PC-3 (cell line): ENCODE results near the gene PPP1R3G. TPM values are rescaled to one million over a fixed set of nuclear protein-coding genes. Genes with fewer than 3 reads are reported as not detected.
A peak's percentile ranks its signal among the peaks of the same experiment; 100 is the strongest.

Source experiments
- ATAC-seq: fragments of 200-7000 bp; cut with Tn5 transposase; 2 replicates; pipeline ENCODE4 v1.9.1; 2020; ENCODE audit warnings: mild to moderate bottlenecking, moderate library complexity
- BruUV-seq: library from RNA; stranded (reverse); fragments of 400-500 nt; replicated peaks from 2 replicates; lab custom pipeline; 2021; lab: Mats Ljungman, UMichigan
- CTCF ChIA-PET: fragments of 300-600 bp; sonication (Branson Sonifier 250); formaldehyde crosslinking; loops from one replicate; lab custom pipeline; 2022; ENCODE audit warnings: antibody characterized with exemption; lab: Charles Lee
- POLR2A ChIA-PET: fragments of 300-600 bp; sonication (Branson Sonifier 250); formaldehyde crosslinking; loops from one replicate; lab custom pipeline; 2022; ENCODE audit warnings: antibody characterized with exemption; ENCODE audit not compliant: unreplicated experiment; lab: Charles Lee
- DNase-seq: peaks from one replicate; pipeline ENCODE4 v3.0.0-alpha.2; 2015
- H2AFZ ChIP-seq: fragments of 300-600 bp; sonication (generic); 2 replicates; pipeline ENCODE4 v1.6.0; 2016; ENCODE audit warnings: antibody characterized with exemption, low read length
- H3F3A ChIP-seq: fragments of 300-600 bp; sonication (generic); one replicate; pipeline ENCODE4 v1.6.0; 2017; ENCODE audit warnings: antibody characterized with exemption, low read length, control low read depth, mild to moderate bottlenecking; ENCODE audit not compliant: unreplicated experiment
- H3K27ac ChIP-seq: fragments of 300-600 bp; sonication (generic); 2 replicates; pipeline ENCODE4 v1.5.1; 2016; ENCODE audit warnings: mild to moderate bottlenecking, low read length
- H3K27me3 ChIP-seq: fragments of 300-600 bp; sonication (generic); 2 replicates; pipeline ENCODE4 v1.6.1; 2016; ENCODE audit warnings: low read length, mixed read lengths
- H3K36me3 ChIP-seq: fragments of 300-600 bp; sonication (generic); 2 replicates; pipeline ENCODE4 v1.6.1; 2016; ENCODE audit warnings: low read depth, mixed run types, low read length, mixed read lengths
- H3K4me1 ChIP-seq: fragments of 300-600 bp; sonication (generic); 2 replicates; pipeline ENCODE4 v1.5.1; 2016; ENCODE audit warnings: low read length; ENCODE audit not compliant: insufficient read depth
- H3K4me2 ChIP-seq: fragments of 300-600 bp; sonication (generic); 2 replicates; pipeline ENCODE4 v1.6.0; 2016; ENCODE audit warnings: low read length
- H3K4me3 ChIP-seq: fragments of 300-600 bp; sonication (generic); 2 replicates; pipeline ENCODE4 v1.5.1; 2016; ENCODE audit warnings: mild to moderate bottlenecking, low read length, mixed read lengths
- H3K79me2 ChIP-seq: fragments of 300-600 bp; sonication (generic); 2 replicates; pipeline ENCODE4 v1.6.1; 2017; ENCODE audit warnings: low read length, mixed read lengths
- H3K9ac ChIP-seq: fragments of 300-600 bp; sonication (generic); 2 replicates; pipeline ENCODE4 v1.6.0; 2016; ENCODE audit warnings: mild to moderate bottlenecking, low read length
- H3K9me2 ChIP-seq: fragments of 300-600 bp; sonication (generic); replicated peaks from 2 replicates; pipeline ENCODE4 v1.6.1; 2016; ENCODE audit warnings: mixed run types, low read length, mixed read lengths
- H3K9me3 ChIP-seq: fragments of 300-600 bp; sonication (generic); 2 replicates; pipeline ENCODE4 v1.6.1; 2016; ENCODE audit warnings: low read length, mixed read lengths
- H4K20me1 ChIP-seq: fragments of 300-600 bp; sonication (generic); 2 replicates; pipeline ENCODE4 v1.6.1; 2016; ENCODE audit warnings: low read length, mixed read lengths
- CTCF ChIP-seq: fragments of 300-600 bp; sonication (generic); conservative IDR thresholded peaks from 2 replicates; pipeline ENCODE4 v1.5.1; 2017; ENCODE audit warnings: antibody characterized with exemption, low read depth, mild to moderate bottlenecking, low read length
- EZH2 ChIP-seq: fragments of 300-600 bp; sonication (generic); IDR thresholded peaks from one replicate; pipeline ENCODE4 v1.6.1; 2017; ENCODE audit warnings: antibody characterized with exemption, mild to moderate bottlenecking, low read length; ENCODE audit not compliant: unreplicated experiment
- EZH2phosphoT487 ChIP-seq: fragments of 300-600 bp; sonication (generic); IDR thresholded peaks from 2 replicates; pipeline ENCODE4 v1.6.1; 2018; ENCODE audit warnings: mild to moderate bottlenecking, antibody characterized with exemption, low read length, borderline replicate concordance
- intact Hi-C: fragments of 100-400 bp; cut with micrococcal nuclease; formaldehyde crosslinking; loops from 2 replicates; pipeline ENCODE4 v1.9.0; 2023
- total RNA-seq: library from RNA; depleted of rRNA; stranded (reverse); fragments of >200 nt; gene quantifications from 2 replicates; pipeline ENCODE4 v1.2.3, GENCODE V29; 2014

The PPP1R3G gene
- total RNA-seq, 1 experiment from 2014 or later: 2.8 TPM

DNA sequence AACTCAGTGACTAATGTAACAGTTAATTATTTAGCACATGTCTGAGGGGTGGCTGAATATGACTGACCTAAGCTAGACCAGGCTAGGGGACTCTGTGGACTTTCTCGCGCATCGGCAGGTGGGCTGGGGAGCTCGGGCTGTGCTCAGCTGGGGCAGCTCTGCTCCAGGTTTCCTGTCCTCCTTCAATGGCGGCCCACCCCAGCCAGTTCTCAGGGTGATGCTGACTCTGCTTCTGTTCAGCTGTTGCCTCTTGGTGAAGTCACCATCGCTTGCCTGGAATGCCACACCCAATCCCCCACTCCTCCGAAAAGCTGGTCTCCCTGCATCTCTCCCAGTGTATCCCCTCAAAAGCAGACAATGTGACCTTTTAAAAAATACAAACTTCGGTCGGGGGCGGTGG, 20.0 kb downstream of the PPP1R3G start:
- Histone ChIP-seq H3F3A (no peaks in the 10 kb centered on the region), H3K79me2 (no peaks in the 10 kb centered on the region), H3K27ac (no peak overlapping the region), H3K9me3 (no peaks in the 10 kb centered on the region), H3K4me2 (no peak overlapping the region), H3K36me3 (no peaks in the 10 kb centered on the region), H4K20me1 (no peaks in the 10 kb centered on the region), H3K9ac (no peak overlapping the region), H3K4me1 (no peaks in the 10 kb centered on the region), H3K4me3 (no peak overlapping the region), H3K9me2 (no peaks in the 10 kb centered on the region), H3K27me3 (no peaks in the 10 kb centered on the region), H2AFZ (no peak overlapping the region)
- CTCF ChIA-PET: no interaction called here
- DNase-seq (no peak), ATAC-seq (no peak)
- BruUV-seq: no TSS peak
- intact Hi-C loops: no loop called here
- POLR2A ChIA-PET: no interaction called here
- TF ChIP-seq CTCF (no peak), EZH2 (no peak)

GRCh38 chr6:5107341-5107740, 22.2 kb downstream of the PPP1R3G start:
- BruUV-seq: no TSS peak
- POLR2A ChIA-PET: no interaction called here
- ATAC-seq: no peak

DNA sequence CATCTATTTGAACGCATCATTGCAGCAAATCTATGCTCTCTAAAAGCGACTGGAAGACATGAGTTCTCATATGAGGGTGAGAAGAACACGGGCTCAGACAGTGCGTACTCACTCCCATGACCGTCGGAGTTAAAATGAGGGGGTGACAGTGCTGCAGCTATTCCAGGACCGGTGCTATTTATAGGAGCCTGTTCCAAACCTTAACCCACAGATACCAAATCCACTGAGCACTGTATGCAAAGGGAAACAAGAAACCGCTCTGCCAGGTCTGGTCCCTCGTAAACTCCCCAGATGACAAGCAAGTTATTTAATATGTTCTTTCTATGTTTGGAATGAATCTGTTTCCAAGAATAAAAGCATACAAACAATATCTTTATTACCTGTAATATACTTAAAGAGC, 22.9 kb downstream of the PPP1R3G start:
- intact Hi-C loops: no loop called here
- Histone ChIP-seq H3K4me2 (no peak overlapping the region), H3F3A (no peaks in the 10 kb centered on the region), H3K36me3 (no peaks in the 10 kb centered on the region), H3K9ac (no peak overlapping the region), H3K4me1 (no peaks in the 10 kb centered on the region), H3K79me2 (no peaks in the 10 kb centered on the region), H3K4me3 (no peak overlapping the region), H4K20me1 (no peaks in the 10 kb centered on the region), H2AFZ (no peak overlapping the region), H3K27ac (no peak overlapping the region), H3K27me3 (no peaks in the 10 kb centered on the region), H3K9me3 (no peaks in the 10 kb centered on the region), H3K9me2 (no peaks in the 10 kb centered on the region)
- DNase-seq: no peak
- ATAC-seq: peak; percentile 24; the same call in 1 of the 2 replicates
- POLR2A ChIA-PET: no interaction called here
- CTCF ChIA-PET: no interaction called here
- TF ChIP-seq CTCF: no peak
- no peak for TF ChIP-seq EZH2
- TF ChIP-seq EZH2phosphoT487: no peak
- BruUV-seq: no TSS peak

More at GRCh38 chr6:5107341-5107740, 22.2 kb downstream of the PPP1R3G start:
- Histone ChIP-seq H3K9ac (no peak overlapping the region), H3K4me1 (no peaks in the 10 kb centered on the region), H2AFZ (no peak overlapping the region), H3K4me3 (no peak overlapping the region), H3K4me2 (no peak overlapping the region), H3K27me3 (no peaks in the 10 kb centered on the region), H3K79me2 (no peaks in the 10 kb centered on the region), H4K20me1 (no peaks in the 10 kb centered on the region), H3K9me2 (no peaks in the 10 kb centered on the region), H3K36me3 (no peaks in the 10 kb centered on the region), H3F3A (no peaks in the 10 kb centered on the region), H3K27ac (no peak overlapping the region), H3K9me3 (no peaks in the 10 kb centered on the region)
- DNase-seq: no peak
- intact Hi-C loops: no loop called here
- CTCF ChIA-PET: no interaction called here
- TF ChIP-seq CTCF: no peak
- TF ChIP-seq EZH2: no peak
- no peak for TF ChIP-seq EZH2phosphoT487
